Keratinocyte (primary cell): ENCODE measurements around the gene HES7. TPM values are rescaled to one million over a fixed set of nuclear protein-coding genes. Genes with fewer than 3 reads are reported as not detected.
A peak's percentile ranks its signal among the peaks of the same experiment; 100 is the strongest.
"Not testable (repeated sequence)": the region's sequence is repeated elsewhere in the genome, so short reads cannot be mapped to it uniquely, and the experiment has no call there.

ENCODE experiments used
- DNase-seq: peaks from one replicate; pipeline ENCODE4 v3.0.0-alpha.2; 2011; ENCODE audit warnings: low read depth, missing footprints, low spot score
- FAIRE-seq: peaks from 2 replicates; lab custom pipeline; 2011; peaks lifted over from hg19 to GRCh38; lab: Jason Lieb, UNC
- H2AFZ ChIP-seq: 2 replicates; pipeline ENCODE4 v1.6.0; 2012; ENCODE audit warnings: low read length, control low read depth, inconsistent platforms; ENCODE audit not compliant: control insufficient read depth
- H3K27ac ChIP-seq: 2 replicates; pipeline ENCODE4 v1.5.1; 2011; ENCODE audit warnings: low read length; ENCODE audit not compliant: control insufficient read depth, insufficient read depth
- H3K27me3 ChIP-seq: 3 replicates; pipeline ENCODE4 v1.6.0; 2011; ENCODE audit warnings: low read length; ENCODE audit not compliant: control insufficient read depth, insufficient read depth; ENCODE audit errors: extremely low read depth
- H3K36me3 ChIP-seq, 2 experiments: 2 replicates in 1 of 2; 3 replicates in 1 of 2; pipeline ENCODE4 v1.5.1; 2011; ENCODE audit warnings: low read length in 2 of 2, mild to moderate bottlenecking in 1 of 2; ENCODE audit not compliant: control insufficient read depth in 2 of 2, insufficient read depth in 2 of 2; ENCODE audit errors: extremely low read depth in 1 of 2
- H3K4me1 ChIP-seq: 3 replicates; pipeline ENCODE4 v1.5.1; 2011; ENCODE audit warnings: low read length; ENCODE audit not compliant: control insufficient read depth, insufficient read depth; ENCODE audit errors: extremely low read depth
- H3K4me2 ChIP-seq: 3 replicates; pipeline ENCODE4 v1.6.0; 2011; ENCODE audit warnings: low read depth, low read length; ENCODE audit not compliant: control insufficient read depth, insufficient read depth; ENCODE audit errors: extremely low read depth
- H3K4me3 ChIP-seq, 3 experiments: fragments of 200-600 bp in 1 of 3; sonication (generic) in 1 of 3; 2 replicates in 2 of 3; 3 replicates in 1 of 3; pipeline ENCODE4 v1.5.1; 2011 to 2016; ENCODE audit warnings: low read length in 3 of 3, mild to moderate bottlenecking in 3 of 3, control low read depth in 2 of 3, inconsistent platforms in 1 of 3, low read depth in 1 of 3, mixed read lengths in 1 of 3, mixed run types in 1 of 3, moderate library complexity in 1 of 3; ENCODE audit not compliant: control insufficient read depth in 2 of 3, insufficient read depth in 2 of 3; ENCODE audit errors: extremely low read depth in 1 of 3
- H3K79me2 ChIP-seq: 2 replicates; pipeline ENCODE4 v1.6.0; 2012; ENCODE audit warnings: low read length; ENCODE audit not compliant: control insufficient read depth, insufficient read depth
- H3K9ac ChIP-seq: 3 replicates; pipeline ENCODE4 v1.6.0; 2011; ENCODE audit warnings: low read length; ENCODE audit not compliant: control insufficient read depth, insufficient read depth; ENCODE audit errors: extremely low read depth
- H3K9me1 ChIP-seq: 3 replicates; pipeline ENCODE4 v1.6.0; 2011; ENCODE audit warnings: low read length; ENCODE audit not compliant: control insufficient read depth, insufficient read depth; ENCODE audit errors: extremely low read depth
- H3K9me3 ChIP-seq: 2 replicates; pipeline ENCODE4 v1.5.1; 2012; ENCODE audit warnings: low read depth, low read length; ENCODE audit not compliant: control insufficient read depth
- H4K20me1 ChIP-seq: 3 replicates; pipeline ENCODE4 v1.6.0; 2011; ENCODE audit warnings: low read length; ENCODE audit not compliant: control insufficient read depth, insufficient read depth; ENCODE audit errors: extremely low read depth
- CTCF ChIP-seq, 3 experiments: IDR thresholded peaks in 1 of 3; conservative IDR thresholded peaks in 1 of 3; optimal IDR thresholded peaks in 1 of 3; 2 replicates in 2 of 3; 3 replicates in 1 of 3; pipeline versions ENCODE3 to v1.5.1; 2011; ENCODE audit warnings: low read length in 3 of 3, mild to moderate bottlenecking in 3 of 3, moderate library complexity in 2 of 3, control low read depth in 1 of 3, inconsistent platforms in 1 of 3; ENCODE audit not compliant: insufficient read depth in 2 of 3; ENCODE audit errors: extremely low read depth in 1 of 3
- EZH2 ChIP-seq: IDR thresholded peaks from one replicate; pipeline ENCODE4 v1.6.1; 2012; ENCODE audit warnings: inconsistent platforms, mild to moderate bottlenecking, low read length, moderate library complexity
- dilution Hi-C: fragments of 300-500 bp; cut with MboI; formaldehyde crosslinking; loops from one replicate; pipeline ENCODE4 v1.7.0; 2020; ENCODE audit warnings: low sequenced_read_pairs; ENCODE audit not compliant: extremely low pct_ligation_motif_present
- polyA minus RNA-seq, 3 experiments: library from RNA; depleted of rRNA, polyadenylated mRNA; stranded (reverse); fragments of >200 nt; gene quantifications; 1 replicate in 1 of 3; 2 replicates in 1 of 3; 3 replicates in 1 of 3; pipeline ENCODE4 v1.2.3, GENCODE V29; 2011
- polyA plus RNA-seq, 5 experiments: library from polyadenylated mRNA; depleted of rRNA in 3 of 5; stranded (reverse) in 3 of 5; stranded (forward) in 1 of 5; unstranded in 1 of 5; fragments of >200 nt; gene quantifications; 1 replicate in 1 of 5; 2 replicates in 3 of 5; 3 replicates in 1 of 5; pipeline versions ENCODE4 v1.2.1 to v1.2.3, GENCODE V29; 2011 to 2012; ENCODE audit warnings: missing spikeins in 2 of 5, low read depth in 1 of 5, low replicate concordance in 1 of 5

Gene HES7
- polyA plus RNA-seq (0.05 to 0.33 TPM (median 0.16 TPM) in 3 replicates), polyA minus RNA-seq (not detected in 3 replicates)
- polyA plus RNA-seq (2011; ENCODE audit: low read depth) = 0.60 TPM
- polyA plus RNA-seq (2011; cell fraction: cytosol; rRNA removed) = 0.97 TPM in 1 of 2 replicates, not detected in the other
- 0.42 and 1.5 TPM in 2 replicates for polyA plus RNA-seq (2011; cell fraction: nucleus; rRNA removed)
- 0.81 and 1.1 TPM in 2 replicates for polyA plus RNA-seq (2012; ENCODE audit: low replicate concordance)
- 4.2 TPM for polyA minus RNA-seq (2011; cell fraction: cytosol; rRNA and poly(A)+ RNA removed)
- 1.1 TPM in 1 of 2 replicates, not detected in the other for polyA minus RNA-seq (2011; cell fraction: nucleus; rRNA and poly(A)+ RNA removed)

GRCh38 chr17:8123695-8124349, at the start of gene HES7:
Gene HES7, minus strand, starts transcription at chr17:8124106. Its CDS starts 22 bp downstream, at chr17:8124084.
- Histone ChIP-seq H3K27me3 (peaks cover 26% of the 10 kb centered on the region), H3K9me3 (no peaks in the 10 kb centered on the region), H3K4me1 (peaks cover 42% of the 10 kb centered on the region), H3K4me2 (peak within 1 kb of the TSS; percentile 92), H4K20me1 (peaks cover 4% of the 10 kb centered on the region), H3K9ac (peak within 1 kb of the TSS; percentile 69), H3K36me3 (no peaks in the 10 kb centered on the region), H3K4me3 (peak within 1 kb of the TSS; percentile 49 to 93 (median 78)), H3K27ac (no peak within 1 kb of the TSS), H3K79me2 (no peaks in the 10 kb centered on the region), H3K9me1 (peaks cover 3% of the 10 kb centered on the region), H2AFZ (peak within 1 kb of the TSS; percentile 78)
- TF ChIP-seq CTCF (optimal IDR thresholded peaks at IDR 0.05 in 1 of 3, IDR thresholded peaks at IDR 0.05 in 1 of 3, conservative IDR thresholded peaks at IDR 0.05 in 1 of 3; ENCODE audit: extremely low read depth in 1 of 3, insufficient read depth in 2 of 3, low read length in 3 of 3) (no peak), EZH2 (peak; percentile 7)
- dilution Hi-C loops = no loop called here
- FAIRE-seq (no peak), DNase-seq (no peak)

GRCh38 chr17:8173056-8173870, 49.4 kb upstream of the HES7 start:
- peak overlapping the region; percentile 94 for H3K4me2 ChIP-seq
- H4K20me1 ChIP-seq = no peaks in the 10 kb centered on the region
- H3K27me3 ChIP-seq = no peaks in the 10 kb centered on the region
- H3K9me3 ChIP-seq = no peaks in the 10 kb centered on the region
- no peak for TF ChIP-seq EZH2
- TF ChIP-seq CTCF (optimal IDR thresholded peaks at IDR 0.05 in 1 of 3, IDR thresholded peaks at IDR 0.05 in 1 of 3, conservative IDR thresholded peaks at IDR 0.05 in 1 of 3; ENCODE audit: extremely low read depth in 1 of 3, insufficient read depth in 2 of 3, low read length in 3 of 3) = peak in 1 of 3 experiments; percentile 23
- peaks cover 6% of the 10 kb centered on the region for H3K79me2 ChIP-seq
- FAIRE-seq (peak; percentile 73), DNase-seq (no peak)
- peaks cover 20% of the 10 kb centered on the region for H3K4me1 ChIP-seq
- dilution Hi-C loops = no loop called here
- no peaks in the 10 kb centered on the region for H3K36me3 ChIP-seq
- peak overlapping the region; percentile 95 for H3K27ac ChIP-seq
- no peak overlapping the region for H2AFZ ChIP-seq
- H3K4me3 ChIP-seq = peak overlapping the region; percentile 44 to 68 (median 60)
- H3K9me1 ChIP-seq = no peaks in the 10 kb centered on the region
- peak overlapping the region; percentile 80 for H3K9ac ChIP-seq

GRCh38 chr17:8170186-8170585, 46.3 kb upstream of the HES7 start:
- H3K4me1 ChIP-seq = peaks cover 20% of the 10 kb centered on the region
- DNase-seq, H3K4me3 ChIP-seq, H3K79me2 ChIP-seq, H3K36me3 ChIP-seq, H2AFZ ChIP-seq, FAIRE-seq, H4K20me1 ChIP-seq, dilution Hi-C loops, H3K9ac ChIP-seq, H3K4me2 ChIP-seq, H3K9me3 ChIP-seq, H3K27me3 ChIP-seq, H3K27ac ChIP-seq, H3K9me1 ChIP-seq: not testable (repeated sequence)
